Measurements from ENCODE around the gene PSMD13. TPM values are rescaled to one million over a fixed set of nuclear protein-coding genes. Genes with fewer than 3 reads are reported as not detected.
A peak's percentile ranks its signal among the peaks of the same experiment; 100 is the strongest.

The PSMD13 gene
- total RNA-seq, 2 donors from 2014 or later, result 196 to 273 TPM

DNA sequence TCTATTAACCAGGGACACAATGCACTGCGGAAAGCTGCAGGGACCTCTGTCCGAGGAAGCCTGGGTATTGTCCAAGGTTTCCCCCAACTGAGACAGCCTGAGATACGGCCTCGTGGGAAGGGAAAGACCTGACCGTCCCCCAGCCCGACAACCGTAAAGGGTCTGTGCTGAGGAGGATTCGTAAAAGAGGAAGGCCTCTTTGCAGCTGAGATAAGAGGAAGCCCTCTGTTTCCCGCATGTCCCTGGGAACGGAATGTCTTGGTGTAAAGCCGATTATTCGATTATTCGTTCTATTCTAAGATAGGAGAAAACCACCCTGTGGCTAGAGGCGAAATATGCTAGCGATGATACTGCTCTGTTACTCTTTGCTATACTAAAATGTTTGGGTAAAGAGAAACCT lies 34.8 kb upstream of the PSMD13 start:
- Mint-ChIP-seq H3K9me3 (no peaks in the 10 kb centered on the region), H3K36me3 (peaks cover 11 to 17% of the 10 kb centered on the region in 2 donors), H3K27ac (peak overlapping the region; percentile 86 to 95)
- ATAC-seq (peak in 1 of 2 donors; percentile 41), DNase-seq (ENCODE audit: low spot score in 2 of 2) (peak in 1 of 2 donors; percentile 2)

DNA sequence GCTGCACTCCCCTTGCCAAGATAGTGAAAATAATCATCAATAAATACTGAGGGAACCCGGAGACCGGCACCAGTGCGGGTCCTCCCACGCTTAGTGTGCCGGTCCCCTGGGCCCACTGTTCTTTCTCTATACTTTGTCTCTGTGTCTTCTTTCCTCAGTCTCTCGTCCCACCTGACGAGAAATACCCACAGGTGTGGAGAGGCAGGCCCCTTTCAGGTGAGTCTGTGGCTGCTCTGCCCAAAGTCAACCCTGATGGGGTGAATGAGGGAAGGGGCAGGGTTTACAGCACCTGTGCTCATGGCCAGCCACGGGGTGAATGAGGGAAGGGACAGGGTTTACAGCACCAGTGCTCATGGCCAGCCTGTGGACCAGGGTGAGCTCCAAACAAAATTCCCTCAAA lies 34.3 kb upstream of the PSMD13 start:
- Mint-ChIP-seq H3K9me3 (no peaks in the 10 kb centered on the region), H3K36me3 (peaks cover 15 to 22% of the 10 kb centered on the region in 2 donors), H3K27ac (peak overlapping the region; percentile 86 to 95)
- no peak for ATAC-seq
- peak in 1 of 2 donors; percentile 2 for DNase-seq (ENCODE audit: low spot score in 2 of 2)

GRCh38 chr11:203056-203944 lies 33.5 kb upstream of the PSMD13 start:
- no peaks in the 10 kb centered on the region for H3K9me3 Mint-ChIP-seq
- H3K36me3 Mint-ChIP-seq, result peaks cover 24 to 30% of the 10 kb centered on the region in 2 donors
- peak in 1 of 2 donors; percentile 3 for DNase-seq (ENCODE audit: low spot score in 2 of 2)
- ATAC-seq, result no peak
- H3K27ac Mint-ChIP-seq, result peak overlapping the region; percentile 86 to 95

DNA sequence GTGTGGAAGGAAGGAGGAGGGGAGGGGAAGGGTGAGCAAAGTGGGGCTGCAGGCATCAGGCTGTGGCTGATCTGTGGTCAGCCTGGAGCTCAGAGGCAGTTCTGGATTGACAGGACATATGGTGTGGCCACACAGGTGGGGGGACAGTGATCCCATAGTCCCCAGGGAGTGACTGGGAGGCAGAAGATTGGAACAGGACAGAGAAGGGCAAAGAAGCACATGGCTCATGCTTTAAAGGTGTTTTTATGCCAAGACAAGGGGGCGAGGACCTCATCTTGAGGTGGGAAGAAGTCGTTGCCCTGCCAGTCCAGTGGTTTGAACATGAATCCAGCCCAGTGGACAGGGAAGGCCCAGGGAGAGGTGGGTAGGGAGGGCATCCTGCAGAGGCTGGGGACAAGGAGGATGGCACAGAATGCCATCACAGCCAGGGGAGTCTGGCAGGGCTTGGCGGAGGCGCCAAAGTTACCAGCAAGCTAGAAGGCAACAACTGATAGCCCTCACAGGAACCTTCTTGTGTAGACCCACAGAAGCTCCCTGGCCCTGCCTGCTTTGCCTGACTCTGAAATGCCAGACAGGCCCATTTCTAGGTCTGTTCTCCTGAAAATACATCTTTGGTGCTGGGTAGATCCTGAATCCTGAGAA lies 32.7 kb upstream of the PSMD13 start:
- no peaks in the 10 kb centered on the region for H3K9me3 Mint-ChIP-seq
- H3K27ac Mint-ChIP-seq, result peak overlapping the region; percentile 86 to 95
- ATAC-seq (no peak), DNase-seq (ENCODE audit: low spot score in 2 of 2) (peak in 1 of 2 donors; percentile 1)
- peaks cover 27 to 32% of the 10 kb centered on the region in 2 donors for H3K36me3 Mint-ChIP-seq

GRCh38 chr11:204587-205109 lies 32.1 kb upstream of the PSMD13 start:
- ATAC-seq (no peak), DNase-seq (ENCODE audit: low spot score in 2 of 2) (peak in 1 of 2 donors; percentile 1)
- Mint-ChIP-seq H3K27ac (no peak overlapping the region), H3K36me3 (peaks cover 33 to 34% of the 10 kb centered on the region in 2 donors), H3K9me3 (no peaks in the 10 kb centered on the region)

GRCh38 chr11:205221-206001 lies 31.4 kb upstream of the PSMD13 start:
- peak overlapping the region in 1 of 2 donors; percentile 99 for H3K27ac Mint-ChIP-seq
- peak in 1 of 2 donors; percentile 1 for DNase-seq (ENCODE audit: low spot score in 2 of 2)
- ATAC-seq, result no peak
- H3K9me3 Mint-ChIP-seq, result no peaks in the 10 kb centered on the region
- peaks cover 41 to 42% of the 10 kb centered on the region in 2 donors for H3K36me3 Mint-ChIP-seq

- H3K9me3 Mint-ChIP-seq, result no peaks in the 10 kb centered on the region
- H3K36me3 Mint-ChIP-seq, result peaks cover 41 to 44% of the 10 kb centered on the region in 2 donors
- ATAC-seq (no peak), DNase-seq (ENCODE audit: low spot score in 2 of 2) (peak in 1 of 2 donors; percentile 2)
- H3K27ac Mint-ChIP-seq, result peak overlapping the region; percentile 99 to 100
These were observed 30.8 kb upstream of the PSMD13 start for GRCh38 chr11:206002-206384.

DNA sequence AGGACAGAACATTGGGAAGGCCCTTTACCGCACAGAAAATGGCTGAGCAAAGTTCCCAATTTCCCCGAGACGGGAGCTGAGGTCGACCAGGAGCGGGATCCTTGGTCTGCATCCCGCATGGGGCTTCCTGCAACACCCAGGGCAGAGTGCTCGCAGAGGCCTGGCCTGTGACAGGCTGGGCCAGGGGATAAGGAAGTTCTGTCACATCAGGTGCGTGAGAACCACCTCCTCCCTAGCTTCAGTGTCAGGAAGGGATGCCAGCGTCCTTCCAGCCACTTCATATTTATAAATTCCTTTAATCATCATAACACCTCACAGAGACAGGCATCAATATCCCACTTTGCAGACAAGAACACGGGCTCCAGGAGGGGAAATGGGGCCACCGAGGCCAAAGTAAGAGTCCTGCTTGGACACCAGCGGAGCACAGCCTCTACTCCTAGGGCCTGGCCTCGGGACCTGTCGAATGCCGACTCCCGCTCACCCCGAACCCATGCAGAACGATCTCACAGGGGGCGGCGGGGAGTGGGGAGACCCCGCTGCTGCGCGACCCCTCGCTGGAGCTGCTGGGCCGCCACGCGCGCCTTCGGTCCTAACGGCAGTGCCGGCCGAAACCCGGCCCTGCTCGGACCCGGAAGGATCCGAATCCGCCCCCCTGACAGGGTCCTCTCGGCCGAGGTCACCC lies 30.1 kb upstream of the PSMD13 start:
- H3K27ac Mint-ChIP-seq, result peak overlapping the region; percentile 99 to 100
- H3K9me3 Mint-ChIP-seq, result no peaks in the 10 kb centered on the region
- no peak for ATAC-seq
- H3K36me3 Mint-ChIP-seq, result peaks cover 46 to 49% of the 10 kb centered on the region in 2 donors
- DNase-seq (ENCODE audit: low spot score in 2 of 2), result peak in 1 of 2 donors; percentile 24

DNA sequence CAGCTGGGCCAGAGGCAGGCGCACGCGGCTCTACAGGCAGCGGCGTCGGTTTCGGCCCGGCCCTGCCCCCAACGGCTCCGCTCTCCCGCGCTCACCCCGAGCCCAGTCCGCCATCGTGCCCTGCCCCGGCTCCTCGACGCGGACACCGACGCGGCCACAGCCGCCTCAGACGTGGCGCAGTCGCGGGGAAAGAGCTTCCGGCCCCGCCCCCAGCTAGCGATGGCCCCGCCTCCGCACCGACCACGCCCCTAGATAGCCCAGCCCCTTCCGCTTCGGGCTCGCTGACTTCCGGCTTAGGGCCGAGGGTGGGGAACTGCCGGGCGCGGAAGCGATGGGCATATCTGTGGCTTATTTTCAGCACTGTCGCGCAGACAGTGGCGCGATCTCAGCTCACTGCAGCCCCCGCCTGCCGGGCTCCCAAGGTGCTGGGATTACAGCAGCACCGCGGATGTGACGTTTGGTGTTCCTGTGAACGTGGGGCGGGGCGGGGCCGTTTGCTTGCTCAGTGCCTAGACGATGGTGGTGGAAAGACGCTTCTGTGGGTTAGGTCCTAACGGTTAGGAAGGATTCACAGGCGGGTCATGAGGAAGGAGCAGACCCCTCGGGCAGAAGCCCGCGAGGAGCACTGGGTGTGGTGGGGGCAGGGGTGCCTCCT lies 29.4 kb upstream of the PSMD13 start, which contains the start of the genes BET1L and RIC8A:
Gene BET1L, minus strand, starts transcription at position 192 of the 655 bp plus-strand sequence. Its CDS starts 78 bp downstream, at position 114.
Gene RIC8A, plus strand, starts transcription at position 501 of the 655 bp plus-strand sequence. CDS start 1,147 bp downstream, outside the sequence.
- DNase-seq (ENCODE audit: low spot score in 2 of 2) (peak; percentile 94 to 97), ATAC-seq (peak; percentile 80 to 87)
- Mint-ChIP-seq H3K36me3 (peaks cover 46 to 49% of the 10 kb centered on the region in 2 donors), H3K9me3 (no peaks in the 10 kb centered on the region), H3K27ac (peak within 1 kb of the TSS; percentile 99 to 100)

DNA sequence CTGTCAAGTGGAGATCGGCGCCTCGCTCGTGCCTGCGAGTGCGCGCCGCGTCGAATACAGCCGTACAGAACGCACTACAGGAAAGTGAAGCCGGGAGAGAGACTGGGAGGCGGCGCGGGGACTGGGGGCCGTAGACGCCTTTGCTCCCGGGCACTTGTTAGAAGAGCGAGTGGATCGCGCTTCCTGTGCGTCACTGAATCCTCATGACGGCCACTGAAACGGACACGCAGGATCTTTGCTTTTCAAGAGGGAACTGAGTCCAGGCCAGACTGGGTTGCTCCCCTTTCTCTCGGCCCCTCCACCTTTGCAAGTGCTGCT lies 29.0 kb upstream of the PSMD13 start:
- DNase-seq (ENCODE audit: low spot score in 2 of 2) (no peak), ATAC-seq (peak; percentile 19 to 21)
- Mint-ChIP-seq H3K27ac (peak overlapping the region; percentile 99), H3K9me3 (no peaks in the 10 kb centered on the region), H3K36me3 (peaks cover 46 to 48% of the 10 kb centered on the region in 2 donors)

- Mint-ChIP-seq H3K9me3 (no peaks in the 10 kb centered on the region), H3K27ac (peak overlapping the region; percentile 99), H3K36me3 (peaks cover 47 to 50% of the 10 kb centered on the region in 2 donors)
- ATAC-seq (peak; percentile 53 to 72), DNase-seq (ENCODE audit: low spot score in 2 of 2) (peak; percentile 80 to 87)
These were observed 28.4 kb upstream of the PSMD13 start for GRCh38 chr11:208181-208916.

DNA sequence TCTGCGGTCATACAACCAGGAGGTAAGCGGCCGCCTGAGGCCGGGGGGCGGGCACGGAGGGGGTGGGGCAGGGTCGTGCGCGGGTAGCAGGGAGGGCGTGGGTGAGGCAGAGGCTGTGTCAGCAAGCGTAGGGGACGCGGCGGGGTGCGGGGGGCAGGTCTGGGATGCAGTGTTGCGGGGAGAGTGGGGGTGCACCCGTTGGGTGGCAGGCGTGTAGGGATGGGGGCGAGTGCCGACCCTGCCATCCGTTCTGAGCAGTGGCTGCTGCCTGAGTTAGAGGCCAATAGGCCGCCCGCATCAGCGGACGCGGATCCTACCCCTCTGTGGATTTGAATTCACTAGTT lies 27.9 kb upstream of the PSMD13 start:
- peak overlapping the region; percentile 84 to 99 for H3K27ac Mint-ChIP-seq
- no peaks in the 10 kb centered on the region for H3K9me3 Mint-ChIP-seq
- ATAC-seq (peak; percentile 2 to 5), DNase-seq (ENCODE audit: low spot score in 2 of 2) (no peak)
- peaks cover 45 to 50% of the 10 kb centered on the region in 2 donors for H3K36me3 Mint-ChIP-seq

GRCh38 chr11:209275-210121 lies 27.3 kb upstream of the PSMD13 start:
- Mint-ChIP-seq H3K9me3 (no peaks in the 10 kb centered on the region), H3K36me3 (peaks cover 45 to 50% of the 10 kb centered on the region in 2 donors), H3K27ac (peak overlapping the region; percentile 84 to 99)
- DNase-seq (ENCODE audit: low spot score in 2 of 2), result peak in 1 of 2 donors; percentile 7
- no peak for ATAC-seq

All from activated naive CD4-positive, alpha-beta T cell treated with anti-CD3 and anti-CD28 coated beads, Interleukin-2, amount 50 U/mL, for 72 hours (primary cell).